SK-N-SH treated with all-trans-retinoic acid at 6 μM for 48 hours (cell line): ENCODE measurements around the gene ABCA3.

Experiments
- ATAC-seq: fragments of 200-7000 bp; cut with Tn5 transposase; 3 replicates; pipeline ENCODE4 v1.9.1; 2020; ENCODE audit warnings: mild to moderate bottlenecking, moderate library complexity
- ARNTL ChIP-seq: fragments of 450-650 bp; formaldehyde crosslinking; IDR thresholded peaks from 2 replicates; pipeline ENCODE4 v1.5.0; 2020; ENCODE audit warnings: low read depth, mild to moderate bottlenecking, moderate library complexity, borderline replicate concordance
- BACH2 ChIP-seq: fragments of 250-450 bp; sonication (Bioruptor Pico); IDR thresholded peaks from 2 replicates; pipeline ENCODE4 v1.9.0; 2021; ENCODE audit warnings: mild to moderate bottlenecking, borderline replicate concordance
- CREB5 ChIP-seq: fragments of 250-450 bp; sonication (Bioruptor Pico); IDR thresholded peaks from 2 replicates; pipeline ENCODE4 v1.5.1; 2020; ENCODE audit warnings: low read depth, mild to moderate bottlenecking, moderate library complexity
- CSDC2 ChIP-seq: fragments of 250-450 bp; sonication (Bioruptor Pico); IDR thresholded peaks from 2 replicates; pipeline ENCODE4 v1.5.0; 2020; ENCODE audit warnings: mild to moderate bottlenecking, moderate library complexity
- GLIS3 ChIP-seq: fragments of 250-450 bp; sonication (Bioruptor Pico); IDR thresholded peaks from 2 replicates; pipeline ENCODE4 v1.5.0; 2020; ENCODE audit warnings: mild to moderate bottlenecking, moderate library complexity
- ISL1 ChIP-seq: fragments of 250-450 bp; sonication (Bioruptor Pico); IDR thresholded peaks from 2 replicates; pipeline ENCODE4 v2.1.2; 2022; ENCODE audit warnings: mild to moderate bottlenecking, moderate library complexity
- OSR1 ChIP-seq: fragments of 250-450 bp; sonication (Bioruptor Pico); IDR thresholded peaks from 2 replicates; pipeline ENCODE4 v1.8.0; 2022; ENCODE audit warnings: moderate library complexity, mild to moderate bottlenecking, inconsistent platforms
- POU6F1 ChIP-seq: fragments of 250-450 bp; sonication (Bioruptor Pico); IDR thresholded peaks from 2 replicates; pipeline ENCODE4 v1.8.0; 2021; ENCODE audit warnings: low read depth, mild to moderate bottlenecking, moderate library complexity, borderline replicate concordance
- PPARA ChIP-seq: fragments of 250-450 bp; sonication (Bioruptor Pico); IDR thresholded peaks from 2 replicates; pipeline ENCODE4 v1.5.0; 2020; ENCODE audit warnings: mild to moderate bottlenecking, borderline replicate concordance
- RARB ChIP-seq: fragments of 250-450 bp; sonication (Bioruptor Pico); IDR thresholded peaks from 2 replicates; pipeline ENCODE4 v1.8.0; 2021; ENCODE audit warnings: mild to moderate bottlenecking, moderate library complexity
- TCF4 ChIP-seq: fragments of 250-450 bp; sonication (Bioruptor Pico); IDR thresholded peaks from 2 replicates; pipeline ENCODE4 v1.8.0; 2021; ENCODE audit warnings: mild to moderate bottlenecking, moderate library complexity, borderline replicate concordance
- TOX ChIP-seq: fragments of 250-450 bp; sonication (Bioruptor Pico); IDR thresholded peaks from 2 replicates; pipeline ENCODE4 v1.8.0; 2021; ENCODE audit warnings: mild to moderate bottlenecking, moderate library complexity, borderline replicate concordance
- TSHZ2 ChIP-seq: fragments of 250-450 bp; sonication (Bioruptor Pico); IDR thresholded peaks from 2 replicates; pipeline ENCODE4 v1.5.0; 2020; ENCODE audit warnings: mild to moderate bottlenecking, moderate library complexity
- ZC3H10 ChIP-seq: fragments of 250-450 bp; sonication (Bioruptor Pico); IDR thresholded peaks from 2 replicates; pipeline ENCODE4 v1.5.1; 2021; ENCODE audit warnings: mild to moderate bottlenecking, moderate library complexity
- ZFP3 ChIP-seq: fragments of 250-450 bp; sonication (Bioruptor Pico); IDR thresholded peaks from 2 replicates; pipeline ENCODE4 v1.5.0; 2020; ENCODE audit warnings: mild to moderate bottlenecking, moderate library complexity
- ZFP30 ChIP-seq: fragments of 450-650 bp; formaldehyde crosslinking; IDR thresholded peaks from 2 replicates; pipeline ENCODE4 v1.5.0; 2022; ENCODE audit warnings: mild to moderate bottlenecking, moderate library complexity
- ZNF565 ChIP-seq: fragments of 450-650 bp; formaldehyde crosslinking; conservative IDR thresholded peaks from 2 replicates; pipeline ENCODE4 v1.5.0; 2020; ENCODE audit warnings: low read depth, mild to moderate bottlenecking, moderate library complexity
- ZNF70 ChIP-seq: fragments of 450-650 bp; formaldehyde crosslinking; IDR thresholded peaks from 2 replicates; pipeline ENCODE4 v1.5.0; 2020; ENCODE audit warnings: mild to moderate bottlenecking, moderate library complexity
- ZNF8 ChIP-seq: fragments of 450-650 bp; formaldehyde crosslinking; IDR thresholded peaks from 2 replicates; pipeline ENCODE4 v1.5.0; 2020; ENCODE audit warnings: mild to moderate bottlenecking, moderate library complexity

The ABCA3 gene

GRCh38 chr16:2284797-2285576 is 55.5 kb downstream of the ABCA3 start:
- TF ChIP-seq BACH2 (CRISPR knock-in tag) = no peak
- TF ChIP-seq ZNF70 (CRISPR knock-in tag) = no peak
- no peak for TF ChIP-seq GLIS3 (CRISPR knock-in tag)
- no peak for TF ChIP-seq TSHZ2 (CRISPR knock-in tag)
- no peak for TF ChIP-seq PPARA (CRISPR knock-in tag)
- TF ChIP-seq CSDC2 = no peak
- no peak for TF ChIP-seq CREB5 (CRISPR knock-in tag)
- no peak for TF ChIP-seq POU6F1 (CRISPR knock-in tag)
- no peak for TF ChIP-seq RARB (CRISPR knock-in tag)
- no peak for TF ChIP-seq ZNF8
- no peak for TF ChIP-seq ZFP3 (CRISPR knock-in tag)
- no peak for ATAC-seq

- TF ChIP-seq TOX = no peak
- no peak for TF ChIP-seq TSHZ2 (CRISPR knock-in tag)
- TF ChIP-seq CSDC2 = no peak
- no peak for TF ChIP-seq OSR1 (CRISPR knock-in tag)
- TF ChIP-seq GLIS3 (CRISPR knock-in tag) = no peak
- TF ChIP-seq POU6F1 (CRISPR knock-in tag) = no peak
- no peak for TF ChIP-seq ZNF565 (CRISPR knock-in tag)
- TF ChIP-seq, all 23 proteins: peak for 0
- ATAC-seq = no peak
Observed at GRCh38 chr16:2284001-2284770, 56.3 kb downstream of the ABCA3 start.

- ATAC-seq = no peak
- TF ChIP-seq ZFP3 (CRISPR knock-in tag) = no peak
- no peak for TF ChIP-seq TCF4
- no peak for TF ChIP-seq POU6F1 (CRISPR knock-in tag)
- no peak for TF ChIP-seq ZNF8
- TF ChIP-seq ZC3H10 (CRISPR knock-in tag) = no peak
- no peak for TF ChIP-seq ARNTL (CRISPR knock-in tag)
- no peak for TF ChIP-seq CSDC2
- TF ChIP-seq OSR1 (CRISPR knock-in tag) = no peak
- no peak for TF ChIP-seq TSHZ2 (CRISPR knock-in tag)
- no peak for TF ChIP-seq ISL1 (CRISPR knock-in tag)
- no peak for TF ChIP-seq GLIS3 (CRISPR knock-in tag)
- TF ChIP-seq ZFP30 = no peak
Observed at GRCh38 chr16:2282866-2283555, 57.5 kb downstream of the ABCA3 start.
